COLO668 (cell line): Measurements from ENCODE around the gene KRT73.

ENCODE experiments used
- DNase-seq: peaks from one replicate; lab custom pipeline; 2025; ENCODE audit not compliant: unreplicated experiment; lab: John Stamatoyannopoulos, UW

Gene KRT73

GRCh38 chr12:52618216-52618615 lies at the start of gene KRT73:
Gene KRT73 (minus strand): TSS chr12:52618559. CDS start chr12:52618524, 35 bp downstream.
- DNase-seq: no peak

- DNase-seq: no peak
Observed at GRCh38 chr12:52667931-52668330, 49.6 kb upstream of the KRT73 start.

GRCh38 chr12:52667509-52667908 lies 49.1 kb upstream of the KRT73 start:
- DNase-seq: no peak

GRCh38 chr12:52666471-52666870 lies 48.1 kb upstream of the KRT73 start:
- DNase-seq: no peak

GRCh38 chr12:52663420-52663819 lies 45.1 kb upstream of the KRT73 start:
- DNase-seq: no peak

- no peak for DNase-seq
Observed at GRCh38 chr12:52662918-52663229, 44.5 kb upstream of the KRT73 start.

- no peak for DNase-seq
Observed at GRCh38 chr12:52662093-52662917, 43.9 kb upstream of the KRT73 start.

GRCh38 chr12:52661668-52662067 lies 43.3 kb upstream of the KRT73 start:
- no peak for DNase-seq

- DNase-seq: no peak
Observed at GRCh38 chr12:52660934-52661499, 42.7 kb upstream of the KRT73 start.

- no peak for DNase-seq
Observed at GRCh38 chr12:52659951-52660350, 41.6 kb upstream of the KRT73 start.

- DNase-seq: no peak
Observed at GRCh38 chr12:52659395-52659794, 41.0 kb upstream of the KRT73 start.

- DNase-seq: no peak
Observed at GRCh38 chr12:52658196-52658595, 39.8 kb upstream of the KRT73 start.

- DNase-seq: no peak
Observed at GRCh38 chr12:52657250-52657902, 39.0 kb upstream of the KRT73 start.

GRCh38 chr12:52656616-52657015 lies 38.3 kb upstream of the KRT73 start:
- no peak for DNase-seq

GRCh38 chr12:52655720-52656124 lies 37.4 kb upstream of the KRT73 start:
- no peak for DNase-seq

- DNase-seq: no peak
Observed at GRCh38 chr12:52655251-52655650, 36.9 kb upstream of the KRT73 start.

GRCh38 chr12:52651726-52652261 lies 33.4 kb upstream of the KRT73 start, which contains the start of gene KRT2:
Gene KRT2 (minus strand): TSS chr12:52652211. CDS start chr12:52652142, 69 bp downstream.
- no peak for DNase-seq

- DNase-seq: peak; percentile 1
Observed at GRCh38 chr12:52650520-52651081, 32.2 kb upstream of the KRT73 start.

GRCh38 chr12:52649066-52649465 lies 30.7 kb upstream of the KRT73 start:
- no peak for DNase-seq

- DNase-seq: no peak
Observed at GRCh38 chr12:52648012-52648550, 29.7 kb upstream of the KRT73 start.

GRCh38 chr12:52647601-52648000 lies 29.2 kb upstream of the KRT73 start:
- no peak for DNase-seq
